HPDE6-E6E7 (cell line): Measurements from ENCODE around the gene TAF3.

Experiments used
- DNase-seq: peaks from one replicate; pipeline ENCODE4 v3.0.0; 2011; ENCODE audit warnings: missing footprints; ENCODE audit errors: extremely low spot score

Gene TAF3

DNA sequence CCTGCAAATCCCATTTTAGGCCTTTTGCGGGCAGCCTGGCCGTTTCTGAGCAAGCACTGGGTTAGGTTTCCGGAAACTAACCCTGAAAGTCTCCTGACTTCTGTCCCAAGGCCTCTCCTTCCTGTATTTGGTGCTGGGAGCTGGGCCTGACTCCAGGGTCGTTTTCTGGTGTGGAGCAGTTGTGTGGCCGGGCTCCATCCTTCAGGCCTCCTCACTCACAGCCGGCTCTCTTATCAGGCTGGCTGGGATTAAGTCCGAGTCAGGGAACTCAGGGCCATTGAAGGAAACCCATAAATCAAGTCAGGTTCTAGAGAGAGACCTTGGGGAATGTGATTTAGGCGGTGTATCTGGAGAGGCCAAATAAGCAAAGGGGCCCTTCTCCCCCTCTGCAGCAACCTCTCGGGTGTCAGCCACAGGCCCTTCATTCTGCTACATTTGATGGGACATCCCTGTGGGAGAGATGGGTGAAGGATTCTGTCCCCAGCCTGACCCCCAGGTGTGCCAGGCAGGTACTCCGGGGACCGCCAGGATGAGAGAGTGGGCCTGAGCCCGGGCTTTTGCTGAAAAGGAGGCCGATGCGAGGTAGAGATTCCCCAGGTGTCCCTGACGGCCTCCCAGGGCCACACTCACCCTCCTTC is 239.4 kb downstream of the TAF3 start:
- DNase-seq = no peak

DNA sequence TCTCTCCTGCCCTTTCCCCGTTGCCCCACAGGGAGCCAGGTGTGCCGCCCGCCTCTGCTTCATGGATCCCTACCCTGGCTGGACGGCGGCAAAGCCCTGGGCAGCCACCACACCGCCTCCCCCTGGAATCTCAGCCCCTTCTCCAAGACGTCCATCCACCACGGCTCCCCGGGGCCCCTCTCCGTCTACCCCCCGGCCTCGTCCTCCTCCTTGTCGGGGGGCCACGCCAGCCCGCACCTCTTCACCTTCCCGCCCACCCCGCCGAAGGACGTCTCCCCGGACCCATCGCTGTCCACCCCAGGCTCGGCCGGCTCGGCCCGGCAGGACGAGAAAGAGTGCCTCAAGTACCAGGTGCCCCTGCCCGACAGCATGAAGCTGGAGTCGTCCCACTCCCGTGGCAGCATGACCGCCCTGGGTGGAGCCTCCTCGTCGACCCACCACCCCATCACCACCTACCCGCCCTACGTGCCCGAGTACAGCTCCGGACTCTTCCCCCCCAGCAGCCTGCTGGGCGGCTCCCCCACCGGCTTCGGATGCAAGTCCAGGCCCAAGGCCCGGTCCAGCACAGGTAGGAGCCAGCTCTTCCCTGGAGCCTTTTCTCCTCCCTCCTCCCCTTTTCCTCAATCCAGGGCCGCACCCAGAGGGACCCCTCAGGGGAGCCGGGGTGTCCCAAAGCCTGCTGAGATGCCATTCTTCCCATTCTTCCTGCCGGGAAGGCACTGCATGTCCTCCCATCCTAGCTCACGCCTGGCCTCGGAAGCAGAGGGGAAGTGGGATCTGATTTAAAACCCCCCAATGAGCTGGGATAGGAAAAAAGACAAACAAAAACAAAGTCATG is 240.2 kb downstream of the TAF3 start:
- no peak for DNase-seq

DNA sequence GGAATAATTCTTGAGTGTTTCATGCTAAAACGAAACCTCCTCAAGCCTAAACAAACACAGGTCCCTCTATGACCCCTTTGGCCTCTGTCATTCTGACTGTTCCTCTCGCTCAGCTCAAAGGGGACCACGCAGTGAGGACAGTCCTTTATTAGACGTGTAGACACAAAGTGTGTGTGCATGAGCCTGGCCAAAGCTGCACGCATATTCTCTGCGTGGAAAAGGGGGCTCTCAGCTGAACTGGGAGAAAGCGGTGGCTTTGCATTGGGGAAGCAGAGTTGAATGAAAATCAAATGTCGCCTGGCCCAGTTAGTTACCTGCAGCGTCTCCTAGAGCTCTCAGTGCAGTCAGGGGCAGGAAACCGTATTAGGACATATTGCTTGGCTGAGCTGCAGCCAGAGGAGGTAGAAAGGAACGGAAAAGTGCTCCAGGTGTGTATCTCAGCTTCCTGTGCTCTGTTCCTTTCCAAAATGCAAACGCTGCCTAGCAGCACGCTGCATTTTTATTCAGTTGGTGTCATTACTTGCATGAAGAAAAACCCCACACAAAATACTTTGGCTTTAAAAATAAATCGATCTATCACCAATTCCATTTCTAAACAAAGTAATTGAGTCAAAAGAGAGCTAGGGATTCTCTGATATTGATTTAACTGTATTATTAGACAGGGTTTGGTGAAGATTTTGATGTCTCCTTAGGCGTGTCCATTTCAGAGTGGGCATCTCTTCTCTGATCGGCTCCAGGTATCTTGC is 241.1 kb downstream of the TAF3 start:
- DNase-seq = no peak

DNA sequence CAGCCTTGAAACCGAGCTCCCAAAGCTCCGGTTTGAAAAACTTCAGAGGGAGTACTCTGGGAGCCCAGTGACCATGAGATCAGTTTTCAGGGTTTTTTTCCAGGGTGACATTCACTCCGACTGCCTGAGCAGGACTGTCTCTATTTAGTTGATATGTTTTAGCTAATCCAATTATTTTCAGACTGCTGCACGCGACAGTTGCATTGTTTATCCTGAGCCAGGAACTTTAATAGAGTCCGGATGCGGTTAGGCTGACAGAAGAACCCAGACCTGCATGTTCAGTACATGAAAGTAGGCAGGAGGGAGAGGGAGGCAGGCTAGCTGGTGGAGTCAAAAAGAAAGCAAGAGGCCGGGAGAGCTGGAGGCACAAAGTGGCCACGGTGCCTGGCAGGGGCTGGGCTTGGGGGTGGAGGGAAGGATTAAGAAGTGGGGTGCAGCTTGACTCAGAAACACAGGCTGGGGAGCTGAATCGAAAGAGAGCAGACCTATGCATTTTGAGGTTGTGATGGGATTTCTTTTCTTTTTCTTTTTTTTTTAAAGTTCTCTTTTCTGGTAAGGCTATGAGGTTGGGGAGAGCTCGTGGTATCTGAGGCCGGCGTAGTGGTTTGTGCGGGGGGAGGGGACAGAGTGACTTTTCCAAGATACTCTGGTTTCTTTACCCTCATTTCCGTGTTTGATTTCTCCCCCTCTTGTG is 241.9 kb downstream of the TAF3 start:
- no peak for DNase-seq

DNA sequence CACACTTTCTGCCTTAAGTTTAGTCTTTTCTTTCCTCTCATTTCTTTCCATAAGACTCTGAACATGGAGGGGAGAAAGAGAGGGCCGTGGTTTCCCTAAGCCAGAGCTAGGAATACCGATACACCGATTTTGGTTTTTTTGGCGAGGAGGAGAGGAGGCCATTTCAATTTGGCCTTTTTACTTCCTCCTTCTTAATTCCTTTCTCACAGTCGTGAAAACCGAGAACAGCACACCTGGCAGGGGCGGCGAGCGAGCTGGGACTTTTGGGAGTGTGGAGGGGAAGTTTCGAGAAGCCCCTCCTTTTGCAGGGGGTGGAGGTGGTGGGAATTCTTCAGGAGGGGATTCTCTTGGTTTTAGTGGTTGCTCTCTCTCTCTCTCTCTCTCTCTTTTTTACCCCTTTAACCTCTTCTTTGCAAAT is 242.4 kb downstream of the TAF3 start:
- no peak for DNase-seq

DNA sequence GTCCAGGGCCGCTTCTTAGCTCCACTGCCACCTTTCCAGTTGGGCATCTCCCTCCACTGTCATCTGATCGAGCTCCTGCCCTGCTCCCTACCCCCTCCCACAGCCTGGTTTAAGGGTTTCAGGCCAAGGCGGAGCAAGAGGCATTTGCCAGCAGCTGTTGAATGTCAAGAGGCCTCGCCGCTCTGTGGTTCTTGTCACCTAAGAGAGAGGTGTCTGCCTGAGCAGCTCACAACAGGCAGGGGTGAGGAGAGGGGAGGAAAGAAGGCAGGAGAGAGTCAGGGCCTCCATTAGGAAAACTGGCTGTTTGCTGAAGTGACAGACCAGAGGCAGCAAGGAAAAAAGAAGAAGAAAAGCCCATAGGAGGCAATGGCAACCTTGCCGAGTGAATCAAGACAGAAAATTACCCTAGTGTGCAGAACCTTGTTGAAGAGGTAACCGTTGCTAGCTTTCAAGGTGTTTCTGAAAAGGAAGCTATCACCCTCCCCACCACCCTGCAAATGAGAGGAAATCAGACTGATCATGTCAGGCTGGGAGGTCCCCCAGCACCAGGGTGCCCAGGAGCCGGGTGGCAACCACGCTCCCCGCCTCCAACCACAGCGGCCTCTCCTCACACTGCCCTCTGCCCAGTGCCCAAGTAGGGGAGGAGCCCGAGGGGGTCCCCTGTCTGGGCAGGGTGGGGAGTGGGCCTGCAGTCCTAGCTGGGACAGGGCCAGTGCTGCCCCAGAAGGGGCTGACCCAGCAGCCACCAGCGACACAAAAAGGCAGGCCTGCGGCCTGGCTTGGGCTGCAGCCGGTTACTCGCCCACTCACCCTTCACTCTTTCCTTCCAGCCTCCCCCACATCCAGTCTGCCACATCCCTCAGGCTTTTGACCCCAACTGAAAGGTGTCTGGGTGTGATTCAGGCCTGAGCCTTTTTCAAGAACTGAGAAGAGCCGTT is 243.2 kb downstream of the TAF3 start:
- DNase-seq = no peak

DNA sequence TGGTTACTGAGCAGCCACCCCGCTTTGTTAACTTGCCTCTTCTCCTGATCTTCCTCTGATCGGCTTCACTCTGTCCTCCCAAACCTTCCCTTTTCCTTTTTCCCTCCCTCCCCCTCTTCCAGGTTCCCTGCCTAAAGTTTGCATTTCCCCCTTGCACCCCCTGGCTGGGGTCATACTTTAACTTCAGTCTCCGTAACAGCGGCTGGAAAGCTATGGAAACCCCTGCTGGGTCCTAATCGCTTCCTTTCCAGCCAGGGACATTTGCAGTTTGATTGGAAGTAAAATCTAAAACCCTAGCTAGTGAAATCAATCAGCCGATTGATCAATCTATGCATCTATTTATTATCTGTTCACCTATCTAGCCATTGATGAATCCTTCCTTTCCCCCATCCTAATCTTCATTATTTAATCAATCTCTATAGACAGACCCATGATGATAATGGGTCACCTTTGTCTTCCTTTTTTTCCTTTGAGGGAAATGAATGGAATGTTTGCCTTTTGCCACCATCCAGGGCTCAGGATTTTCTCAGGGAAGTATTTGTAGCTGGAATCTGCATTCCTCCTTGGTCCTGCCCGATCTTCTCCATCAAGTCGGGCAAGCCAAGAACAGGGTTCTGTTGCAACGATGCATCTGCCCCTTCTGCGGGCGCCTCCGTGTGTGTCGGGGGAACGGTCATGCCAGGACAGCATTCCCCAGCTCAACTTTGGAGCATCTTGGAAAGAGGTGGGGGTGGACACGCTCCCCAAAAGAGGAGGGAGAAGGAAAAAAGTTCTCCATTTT is 245.0 kb downstream of the TAF3 start:
- DNase-seq = no peak

DNA sequence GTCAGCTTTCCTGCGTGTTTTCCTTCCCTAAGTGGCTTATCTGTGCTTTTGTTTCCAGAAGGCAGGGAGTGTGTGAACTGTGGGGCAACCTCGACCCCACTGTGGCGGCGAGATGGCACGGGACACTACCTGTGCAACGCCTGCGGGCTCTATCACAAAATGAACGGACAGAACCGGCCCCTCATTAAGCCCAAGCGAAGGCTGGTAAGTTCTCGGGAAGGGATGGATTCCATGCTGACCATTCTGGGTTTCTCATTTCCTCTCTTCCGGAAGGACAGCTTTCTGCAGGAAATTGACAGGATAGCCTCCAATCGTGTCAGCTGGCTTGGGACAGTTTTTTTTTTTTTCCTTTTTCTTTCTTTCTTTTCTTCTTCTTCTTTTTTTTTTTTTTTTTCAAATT is 245.6 kb downstream of the TAF3 start:
- no peak for DNase-seq

DNA sequence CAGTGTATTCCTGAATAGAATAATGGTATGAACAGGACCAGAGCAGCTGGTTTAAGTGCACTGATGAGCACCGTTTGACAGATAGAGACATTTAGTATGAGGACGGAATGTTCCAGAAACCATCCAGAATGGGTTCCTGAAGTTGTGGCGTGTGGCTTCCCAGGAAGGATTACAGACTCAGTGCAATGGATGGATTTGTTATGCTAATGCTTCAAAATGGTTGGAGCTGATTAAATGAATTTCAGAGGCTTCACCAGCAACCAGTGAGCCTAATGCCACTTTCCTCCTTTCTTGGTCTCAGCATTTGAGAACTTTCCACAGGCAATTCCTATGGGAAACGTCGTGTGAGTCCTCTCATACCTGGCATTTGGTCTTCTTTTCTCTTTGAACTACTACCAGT is 246.1 kb downstream of the TAF3 start:
- DNase-seq = no peak

DNA sequence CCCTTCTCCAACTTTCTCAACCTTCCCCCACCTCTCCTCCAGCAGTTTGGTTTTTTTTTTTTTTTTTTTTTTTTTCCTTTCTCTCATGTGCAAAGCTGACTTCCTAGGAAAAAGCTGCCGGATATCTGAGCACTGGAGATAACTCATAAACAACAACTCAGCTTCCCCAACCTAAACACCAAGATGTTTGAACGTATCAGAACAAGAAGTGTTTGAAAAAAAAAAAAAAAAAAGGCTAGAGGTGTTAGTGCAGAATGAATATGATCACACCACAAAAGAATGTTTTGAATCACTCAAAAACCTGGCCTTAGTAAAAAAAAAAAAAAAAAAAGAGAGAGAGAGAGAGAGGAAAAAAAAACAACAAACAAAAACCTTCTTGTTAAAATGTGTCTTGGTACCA is 247.3 kb downstream of the TAF3 start:
- DNase-seq = no peak

DNA sequence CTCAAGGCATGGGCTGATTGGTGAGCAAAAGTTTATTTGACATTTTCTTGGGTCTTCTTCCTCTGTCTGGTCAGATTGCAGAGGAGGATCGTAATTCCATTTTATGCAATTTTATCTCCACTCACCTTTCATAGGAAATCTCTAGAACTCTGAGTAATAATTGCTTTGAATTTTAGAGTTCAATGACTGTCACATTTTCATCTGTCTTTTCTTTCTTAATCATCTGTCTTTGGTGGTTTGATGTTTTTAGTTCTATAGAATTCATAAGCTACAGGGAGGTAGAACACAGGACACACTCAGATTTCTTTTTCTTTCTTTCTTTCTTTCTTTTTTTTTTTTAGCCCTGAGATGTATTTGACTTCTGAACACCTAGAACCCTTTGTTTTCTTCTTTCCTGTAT is 247.8 kb downstream of the TAF3 start:
- DNase-seq = no peak
